ENCODE results near the gene BORCS6.

- TF ChIP-seq, protein P1, sequence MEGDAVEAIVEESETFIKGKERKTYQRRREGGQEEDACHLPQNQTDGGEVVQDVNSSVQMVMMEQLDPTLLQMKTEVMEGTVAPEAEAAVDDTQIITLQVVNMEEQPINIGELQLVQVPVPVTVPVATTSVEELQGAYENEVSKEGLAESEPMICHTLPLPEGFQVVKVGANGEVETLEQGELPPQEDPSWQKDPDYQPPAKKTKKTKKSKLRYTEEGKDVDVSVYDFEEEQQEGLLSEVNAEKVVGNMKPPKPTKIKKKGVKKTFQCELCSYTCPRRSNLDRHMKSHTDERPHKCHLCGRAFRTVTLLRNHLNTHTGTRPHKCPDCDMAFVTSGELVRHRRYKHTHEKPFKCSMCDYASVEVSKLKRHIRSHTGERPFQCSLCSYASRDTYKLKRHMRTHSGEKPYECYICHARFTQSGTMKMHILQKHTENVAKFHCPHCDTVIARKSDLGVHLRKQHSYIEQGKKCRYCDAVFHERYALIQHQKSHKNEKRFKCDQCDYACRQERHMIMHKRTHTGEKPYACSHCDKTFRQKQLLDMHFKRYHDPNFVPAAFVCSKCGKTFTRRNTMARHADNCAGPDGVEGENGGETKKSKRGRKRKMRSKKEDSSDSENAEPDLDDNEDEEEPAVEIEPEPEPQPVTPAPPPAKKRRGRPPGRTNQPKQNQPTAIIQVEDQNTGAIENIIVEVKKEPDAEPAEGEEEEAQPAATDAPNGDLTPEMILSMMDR (IDR thresholded peaks at IDR 0.05) = no peak
- TF ChIP-seq SIN3A (IDR thresholded peaks at IDR 0.05; ENCODE audit: borderline replicate concordance, insufficient read depth, low read depth, low read length) (no peak), REST (IDR thresholded peaks at IDR 0.05; ENCODE audit: insufficient read depth in 1 of 2, low read depth in 2 of 2, low read length in 1 of 2) (no peak)
These were observed 47.7 kb downstream of the BORCS6 start for GRCh38 chr17:8142158-8142886.

All from Panc1 (cell line).